ENCODE results near the gene LEKR1. TPM values are rescaled to one million over a fixed set of nuclear protein-coding genes. Genes with fewer than 3 reads are reported as not detected.

LEKR1 gene
- total and polyA plus RNA-seq, 3 experiments from 2014 or later: 0.55 to 0.64 (median 0.56) TPM

DNA sequence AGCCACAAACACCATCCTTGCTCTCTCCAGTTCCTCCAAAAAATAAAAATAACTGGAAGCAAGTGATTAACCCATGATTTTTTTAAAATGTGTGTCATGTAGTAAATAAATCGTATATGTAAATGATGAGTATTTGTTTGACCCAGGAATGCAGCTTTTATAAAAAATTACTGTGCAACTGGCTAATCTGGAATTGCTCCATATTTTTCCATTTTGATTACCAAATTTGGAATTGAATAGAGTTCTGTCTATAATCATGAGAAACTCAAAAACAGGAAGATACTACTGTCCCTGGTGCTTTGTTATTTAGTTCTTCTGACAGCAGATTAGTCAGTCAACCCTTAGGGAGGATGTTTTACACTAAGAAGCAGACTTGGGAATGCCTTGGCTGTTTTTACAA is 217.6 kb downstream of the LEKR1 start:
- Histone ChIP-seq H3K4me1 (ENCODE audit: insufficient read depth, low read length) (no peaks in the 10 kb centered on the region), H3K4me3 (ENCODE audit: low read length) (no peak overlapping the region), H3K27me3 (ENCODE audit: insufficient read depth, low read length, poor library complexity, severe bottlenecking) (no peaks in the 10 kb centered on the region), H3K27ac (ENCODE audit: low read depth, low read length) (no peak overlapping the region), H3K9me3 (ENCODE audit: low read length) (no peaks in the 10 kb centered on the region), H3K36me3 (ENCODE audit: insufficient read depth, low read length) (no peaks in the 10 kb centered on the region)
- Mint-ChIP-seq H3K27me3 (peaks cover 0 to 15% of the 10 kb centered on the region in 2 donors), H3K36me3 (no peaks in the 10 kb centered on the region), H3K4me3 (no peak overlapping the region), H3K4me1 (no peaks in the 10 kb centered on the region), H3K9me3 (no peaks in the 10 kb centered on the region), H3K27ac (no peak overlapping the region)
- CTCF ChIA-PET: no interaction called here
- no peak for DNase-seq
- POLR2A ChIA-PET: interaction anchor here (0.7 kb wide), 1 partner anchor 180 kb away, joined by 3 read pairs; no protein-coding TSS in a partner anchor

DNA sequence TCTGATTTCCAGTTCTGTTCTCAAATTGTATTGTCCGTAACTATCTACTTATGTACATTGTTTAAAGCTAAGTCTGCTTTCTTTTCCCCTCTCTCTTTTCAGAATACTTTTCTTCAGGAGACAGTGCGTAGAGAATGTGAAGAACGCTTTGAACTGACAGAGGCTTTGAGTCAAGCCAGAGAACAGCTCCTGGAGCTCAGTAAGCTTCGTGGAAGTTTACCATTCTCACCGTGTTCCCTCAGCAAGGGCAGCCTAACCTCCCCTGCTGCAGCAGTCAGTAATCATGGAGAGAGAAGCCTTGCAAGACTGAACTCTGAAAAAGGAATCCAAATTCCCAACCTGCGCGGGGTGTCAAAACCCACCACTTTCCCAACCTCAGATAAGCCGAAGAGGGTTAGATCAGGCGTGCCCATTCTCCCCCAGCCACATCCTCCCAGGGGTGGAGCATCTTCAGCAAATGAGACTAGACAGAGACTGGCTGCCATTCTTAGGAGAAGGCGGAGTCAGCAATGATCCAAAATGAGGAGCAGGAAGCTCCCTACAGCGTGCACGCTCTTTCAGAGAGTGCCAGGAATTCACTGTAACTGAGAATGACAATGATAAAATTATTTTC is 219.2 kb downstream of the LEKR1 start:
- ChIA-PET POLR2A (no interaction called here), CTCF (no interaction called here)
- H3K4me3 Mint-ChIP-seq: no peak overlapping the region

DNA sequence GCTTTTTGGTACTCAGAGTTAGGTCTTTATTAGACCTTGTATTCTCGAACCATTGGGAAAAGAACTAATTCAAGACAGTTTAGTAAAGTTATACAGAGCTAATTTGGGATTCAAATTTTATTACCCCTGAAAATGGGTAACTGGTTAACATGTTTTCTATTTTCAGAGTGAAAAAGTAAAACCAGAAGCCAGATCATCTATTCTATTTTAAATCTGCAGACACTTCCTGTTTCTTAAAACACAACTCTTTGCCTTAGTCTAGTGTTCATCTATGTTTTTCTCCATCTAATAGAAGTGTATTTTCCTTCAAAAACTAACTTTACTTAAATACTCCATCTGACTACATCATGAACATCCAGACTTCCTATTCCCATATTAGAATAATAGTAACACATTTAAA is 220.4 kb downstream of the LEKR1 start:
- Histone ChIP-seq H3K36me3 (ENCODE audit: insufficient read depth, low read length) (no peaks in the 10 kb centered on the region), H3K4me3 (ENCODE audit: low read length) (no peak overlapping the region), H3K27me3 (ENCODE audit: insufficient read depth, low read length, poor library complexity, severe bottlenecking) (no peaks in the 10 kb centered on the region), H3K4me1 (ENCODE audit: insufficient read depth, low read length) (no peaks in the 10 kb centered on the region), H3K9me3 (ENCODE audit: low read length) (no peaks in the 10 kb centered on the region), H3K27ac (ENCODE audit: low read depth, low read length) (no peak overlapping the region)
- no peak for DNase-seq
- ChIA-PET POLR2A (no interaction called here), CTCF (no interaction called here)
- no peaks in the 10 kb centered on the region for H3K36me3 Mint-ChIP-seq
- H3K4me1 Mint-ChIP-seq: no peaks in the 10 kb centered on the region
- no peaks in the 10 kb centered on the region for H3K9me3 Mint-ChIP-seq
- no peak overlapping the region for H3K27ac Mint-ChIP-seq
- peaks cover 0 to 19% of the 10 kb centered on the region in 2 donors for H3K27me3 Mint-ChIP-seq
- no peak overlapping the region for H3K4me3 Mint-ChIP-seq

More for the DNA sequence above, 219.2 kb downstream of the LEKR1 start:
- H3K4me1 ChIP-seq (ENCODE audit: insufficient read depth, low read length): no peaks in the 10 kb centered on the region
- no peaks in the 10 kb centered on the region for H3K9me3 ChIP-seq (ENCODE audit: low read length)
- Mint-ChIP-seq H3K9me3 (no peaks in the 10 kb centered on the region), H3K36me3 (no peaks in the 10 kb centered on the region), H3K27ac (no peak overlapping the region), H3K27me3 (peaks cover 0 to 19% of the 10 kb centered on the region in 2 donors), H3K4me1 (no peaks in the 10 kb centered on the region)
- no peaks in the 10 kb centered on the region for H3K36me3 ChIP-seq (ENCODE audit: insufficient read depth, low read length)
- H3K27ac ChIP-seq (ENCODE audit: low read depth, low read length): no peak overlapping the region
- H3K4me3 ChIP-seq (ENCODE audit: low read length): no peak overlapping the region
- no peak for DNase-seq
- H3K27me3 ChIP-seq (ENCODE audit: insufficient read depth, low read length, poor library complexity, severe bottlenecking): no peaks in the 10 kb centered on the region

DNA sequence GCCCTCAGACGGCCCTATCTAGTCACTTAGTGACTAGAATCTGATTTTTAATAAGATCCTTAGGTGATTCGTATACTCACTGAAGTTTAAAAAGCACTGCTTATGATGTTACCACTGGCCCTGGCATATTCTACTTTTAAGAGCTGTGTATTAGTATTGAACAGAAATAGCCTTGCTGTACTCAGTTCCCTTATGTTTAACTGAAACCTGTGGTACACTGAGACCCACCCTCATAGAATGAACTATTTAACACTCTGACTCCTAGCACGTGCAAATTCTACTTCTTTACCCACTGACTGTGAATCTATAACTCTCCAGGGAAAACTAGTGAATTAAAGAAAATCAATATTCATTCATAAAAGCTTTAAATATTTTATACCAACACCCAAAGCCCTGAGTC is 224.9 kb downstream of the LEKR1 start:
- peaks cover 0 to 5% (median 0%) of the 10 kb centered on the region in 3 donors for H3K36me3 Mint-ChIP-seq

DNA sequence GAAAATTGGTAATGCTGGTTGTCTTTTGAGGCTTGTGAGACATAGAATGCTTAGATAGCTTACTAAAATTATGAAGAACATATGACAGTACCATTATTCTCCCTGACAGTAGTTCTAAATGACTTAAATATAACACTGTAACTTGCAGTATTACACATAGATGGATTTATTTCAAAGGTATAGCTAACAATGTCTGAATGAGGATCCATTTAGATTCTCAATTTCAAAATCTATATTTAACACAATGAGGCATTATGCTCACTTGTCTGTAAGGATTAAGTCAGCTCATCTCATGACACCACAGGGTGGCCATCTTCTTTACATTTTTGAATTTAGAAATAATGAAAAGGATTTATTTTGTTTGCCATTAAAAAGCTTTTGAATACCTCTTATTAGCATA is 225.4 kb downstream of the LEKR1 start:
- Histone ChIP-seq H3K27me3 (ENCODE audit: insufficient read depth, low read length, poor library complexity, severe bottlenecking) (no peaks in the 10 kb centered on the region), H3K36me3 (ENCODE audit: insufficient read depth, low read length) (no peaks in the 10 kb centered on the region), H3K4me3 (ENCODE audit: low read length) (no peak overlapping the region), H3K4me1 (ENCODE audit: insufficient read depth, low read length) (no peaks in the 10 kb centered on the region), H3K9me3 (ENCODE audit: low read length) (no peaks in the 10 kb centered on the region), H3K27ac (ENCODE audit: low read depth, low read length) (no peak overlapping the region)
- no peak overlapping the region for H3K27ac Mint-ChIP-seq
- H3K4me1 Mint-ChIP-seq: no peaks in the 10 kb centered on the region
- CTCF ChIA-PET: no interaction called here
- POLR2A ChIA-PET: no interaction called here
- DNase-seq: no peak
- H3K36me3 Mint-ChIP-seq: peaks cover 0 to 5% (median 0%) of the 10 kb centered on the region in 3 donors
- H3K4me3 Mint-ChIP-seq: no peak overlapping the region
- no peaks in the 10 kb centered on the region for H3K9me3 Mint-ChIP-seq
- H3K27me3 Mint-ChIP-seq: peaks cover 3 to 31% of the 10 kb centered on the region in 2 donors

More for the DNA sequence above, 224.9 kb downstream of the LEKR1 start:
- no peak for DNase-seq
- Histone ChIP-seq H3K27ac (ENCODE audit: low read depth, low read length) (no peak overlapping the region), H3K27me3 (ENCODE audit: insufficient read depth, low read length, poor library complexity, severe bottlenecking) (no peaks in the 10 kb centered on the region), H3K9me3 (ENCODE audit: low read length) (no peaks in the 10 kb centered on the region), H3K4me1 (ENCODE audit: insufficient read depth, low read length) (no peaks in the 10 kb centered on the region), H3K36me3 (ENCODE audit: insufficient read depth, low read length) (no peaks in the 10 kb centered on the region), H3K4me3 (ENCODE audit: low read length) (no peak overlapping the region)
- POLR2A ChIA-PET: no interaction called here
- H3K9me3 Mint-ChIP-seq: no peaks in the 10 kb centered on the region
- no peak overlapping the region for H3K4me3 Mint-ChIP-seq
- CTCF ChIA-PET: no interaction called here
- H3K27ac Mint-ChIP-seq: no peak overlapping the region
- H3K27me3 Mint-ChIP-seq: peaks cover 3 to 28% of the 10 kb centered on the region in 2 donors
- no peaks in the 10 kb centered on the region for H3K4me1 Mint-ChIP-seq

DNA sequence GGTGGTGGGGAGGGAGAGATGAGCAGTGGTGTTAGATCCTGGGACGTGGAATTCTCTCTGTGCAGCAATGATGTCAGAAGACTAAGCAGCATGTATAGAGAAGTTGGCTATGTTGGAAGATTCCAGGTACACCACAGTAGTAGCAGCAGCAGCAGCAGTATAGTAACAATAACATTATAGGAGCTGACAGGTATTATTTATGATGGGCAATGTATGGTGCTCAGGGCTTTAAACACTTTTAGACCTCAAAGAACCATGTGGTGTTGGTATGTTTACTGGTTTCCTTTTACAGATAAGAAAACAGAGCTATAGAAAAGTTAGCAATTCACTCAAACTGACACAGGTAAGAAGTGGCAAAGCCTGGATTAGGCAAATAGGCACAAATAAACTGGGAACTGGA is 229.9 kb downstream of the LEKR1 start:
- ChIA-PET CTCF (no interaction called here), POLR2A (no interaction called here)
- peaks cover 9 to 29% of the 10 kb centered on the region in 2 donors for H3K27me3 Mint-ChIP-seq
- peaks cover 0 to 5% (median 0%) of the 10 kb centered on the region in 3 donors for H3K36me3 Mint-ChIP-seq
- no peak overlapping the region for H3K27ac Mint-ChIP-seq
- Histone ChIP-seq H3K4me3 (ENCODE audit: low read length) (no peak overlapping the region), H3K4me1 (ENCODE audit: insufficient read depth, low read length) (no peaks in the 10 kb centered on the region), H3K9me3 (ENCODE audit: low read length) (no peaks in the 10 kb centered on the region), H3K27me3 (ENCODE audit: insufficient read depth, low read length, poor library complexity, severe bottlenecking) (no peaks in the 10 kb centered on the region), H3K36me3 (ENCODE audit: insufficient read depth, low read length) (no peaks in the 10 kb centered on the region), H3K27ac (ENCODE audit: low read depth, low read length) (no peak overlapping the region)
- H3K9me3 Mint-ChIP-seq: no peaks in the 10 kb centered on the region
- DNase-seq: no peak
- no peak overlapping the region for H3K4me3 Mint-ChIP-seq
- H3K4me1 Mint-ChIP-seq: peaks cover 0 to 7% (median 2%) of the 10 kb centered on the region in 3 donors

DNA sequence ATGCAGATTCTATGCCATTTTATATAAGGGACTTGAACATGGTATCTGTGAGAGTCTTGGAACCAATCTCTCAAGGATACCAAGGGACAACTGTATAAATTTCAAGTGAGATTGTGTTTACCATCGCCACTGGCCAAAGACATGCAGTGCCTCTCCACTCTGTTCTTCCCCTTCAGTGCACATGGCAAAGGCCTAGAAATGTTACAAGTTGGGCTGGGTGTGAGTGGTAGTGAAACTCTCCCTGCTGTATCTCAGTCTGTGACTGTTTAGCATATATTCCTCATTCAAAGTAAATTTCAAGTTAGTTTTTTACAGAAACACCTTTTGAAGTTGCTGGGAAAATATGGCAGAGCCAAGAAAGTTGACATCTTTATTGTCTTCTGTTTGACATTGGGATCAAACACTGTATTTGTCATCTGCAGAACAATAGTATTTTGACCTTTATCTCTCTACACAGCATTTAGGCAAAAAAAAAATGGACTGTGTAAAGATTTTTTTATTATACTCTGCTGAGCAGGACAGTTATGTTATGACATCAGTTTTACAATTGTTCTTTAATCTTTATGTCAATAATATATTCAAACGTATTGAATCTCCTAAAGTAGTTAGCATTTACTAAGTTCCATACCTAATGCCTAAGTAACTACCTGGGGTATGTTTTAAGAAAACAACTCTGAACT is 232.4 kb downstream of the LEKR1 start:
- no peaks in the 10 kb centered on the region for H3K36me3 ChIP-seq (ENCODE audit: insufficient read depth, low read length)
- H3K9me3 Mint-ChIP-seq: no peaks in the 10 kb centered on the region
- H3K4me1 Mint-ChIP-seq: peaks cover 0 to 7% (median 6%) of the 10 kb centered on the region in 3 donors
- H3K4me1 ChIP-seq (ENCODE audit: insufficient read depth, low read length): no peaks in the 10 kb centered on the region
- H3K4me3 Mint-ChIP-seq: no peak overlapping the region
- no peaks in the 10 kb centered on the region for H3K9me3 ChIP-seq (ENCODE audit: low read length)
- H3K27ac Mint-ChIP-seq: no peak overlapping the region
- H3K27ac ChIP-seq (ENCODE audit: low read depth, low read length): no peak overlapping the region
- no peak overlapping the region for H3K4me3 ChIP-seq (ENCODE audit: low read length)
- H3K27me3 Mint-ChIP-seq: peaks cover 11 to 25% of the 10 kb centered on the region in 2 donors
- POLR2A ChIA-PET: no interaction called here
- CTCF ChIA-PET: no interaction called here
- no peak for DNase-seq
- H3K27me3 ChIP-seq (ENCODE audit: insufficient read depth, low read length, poor library complexity, severe bottlenecking): no peaks in the 10 kb centered on the region
- H3K36me3 Mint-ChIP-seq: peaks cover 0 to 5% (median 0%) of the 10 kb centered on the region in 3 donors

DNA sequence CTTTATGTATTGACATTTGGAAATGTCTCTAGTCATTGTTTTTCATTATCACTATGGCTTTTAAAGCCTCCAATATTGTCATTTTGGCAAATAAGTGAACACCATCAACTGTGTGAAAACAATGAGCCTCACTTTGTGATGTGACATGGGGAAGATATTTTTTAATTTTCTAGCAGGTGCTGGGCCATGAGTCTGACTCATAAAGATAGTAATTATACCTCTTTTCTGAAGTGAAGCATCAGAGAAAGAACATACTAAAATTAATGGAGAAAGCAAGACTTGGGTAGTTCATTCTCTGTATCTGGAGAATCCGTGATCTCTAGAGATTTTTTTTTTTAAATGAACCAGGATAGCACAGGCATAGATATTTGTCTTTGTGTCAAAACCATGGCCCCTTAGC is 233.0 kb downstream of the LEKR1 start:
- Mint-ChIP-seq H3K36me3 (peaks cover 0 to 5% (median 0%) of the 10 kb centered on the region in 3 donors), H3K4me1 (peaks cover under 1 to 8% (median 8%) of the 10 kb centered on the region in 3 donors), H3K9me3 (no peaks in the 10 kb centered on the region), H3K27ac (no peak overlapping the region), H3K27me3 (peaks cover 8 to 19% of the 10 kb centered on the region in 2 donors), H3K4me3 (no peak overlapping the region)
- H3K9me3 ChIP-seq (ENCODE audit: low read length): no peaks in the 10 kb centered on the region
- no peak overlapping the region for H3K4me3 ChIP-seq (ENCODE audit: low read length)
- H3K27ac ChIP-seq (ENCODE audit: low read depth, low read length): no peak overlapping the region
- no peak for DNase-seq
- no peaks in the 10 kb centered on the region for H3K27me3 ChIP-seq (ENCODE audit: insufficient read depth, low read length, poor library complexity, severe bottlenecking)
- H3K36me3 ChIP-seq (ENCODE audit: insufficient read depth, low read length): no peaks in the 10 kb centered on the region
- CTCF ChIA-PET: no interaction called here
- POLR2A ChIA-PET: no interaction called here
- H3K4me1 ChIP-seq (ENCODE audit: insufficient read depth, low read length): no peaks in the 10 kb centered on the region

All from CD8-positive, alpha-beta memory T cell (primary cell).